Measurements from ENCODE around the gene FAM50B.

Gene FAM50B

GRCh38 chr6:3879194-3879952 is 30.2 kb downstream of the FAM50B start:
- Mint-ChIP-seq H3K27ac (no peak overlapping the region), H3K9me3 (no peaks in the 10 kb centered on the region), H3K4me1 (no peaks in the 10 kb centered on the region), H3K36me3 (no peaks in the 10 kb centered on the region), H3K27me3 (peaks cover 14% of the 10 kb centered on the region), H3K4me3 (no peak overlapping the region)
- no peak for DNase-seq
- CTCF ChIA-PET: no interaction called here

- Mint-ChIP-seq H3K4me3 (no peak overlapping the region), H3K4me1 (no peaks in the 10 kb centered on the region), H3K9me3 (no peaks in the 10 kb centered on the region), H3K36me3 (no peaks in the 10 kb centered on the region), H3K27me3 (peaks cover 14% of the 10 kb centered on the region), H3K27ac (no peak overlapping the region)
- CTCF ChIA-PET: interaction anchor here (1.3 kb wide), 1 partner anchor 33 kb away, joined by 4 read pairs; the partner anchor contains the start of gene FAM50B
- no peak for DNase-seq
Measured at GRCh38 chr6:3881711-3882421, 32.7 kb downstream of the FAM50B start.

- no peak for DNase-seq
- Mint-ChIP-seq H3K4me3 (no peak overlapping the region), H3K27ac (no peak overlapping the region), H3K36me3 (no peaks in the 10 kb centered on the region), H3K4me1 (no peaks in the 10 kb centered on the region), H3K9me3 (no peaks in the 10 kb centered on the region), H3K27me3 (peaks cover 14% of the 10 kb centered on the region)
- CTCF ChIA-PET: interaction anchor here (1.3 kb wide), 1 partner anchor 33 kb away, joined by 4 read pairs; the partner anchor contains the start of gene FAM50B
Measured at GRCh38 chr6:3882431-3882830, 33.3 kb downstream of the FAM50B start.

GRCh38 chr6:3882866-3883265 is 33.7 kb downstream of the FAM50B start:
- no peak for DNase-seq

GRCh38 chr6:3884007-3884745 is 35.0 kb downstream of the FAM50B start:
- peaks cover 12% of the 10 kb centered on the region for H3K27me3 Mint-ChIP-seq
- no peak overlapping the region for H3K4me3 Mint-ChIP-seq
- no peaks in the 10 kb centered on the region for H3K4me1 Mint-ChIP-seq
- H3K9me3 Mint-ChIP-seq: no peaks in the 10 kb centered on the region
- H3K36me3 Mint-ChIP-seq: no peaks in the 10 kb centered on the region
- no peak overlapping the region for H3K27ac Mint-ChIP-seq
- CTCF ChIA-PET: interaction anchor here (0.8 to 3.0 kb wide), 4 partner anchors 9 to 141 kb away, joined by 3 to 12 read pairs (median 5); a partner anchor contains a TSS
- no peak for DNase-seq

More at GRCh38 chr6:3882866-3883265, 33.7 kb downstream of the FAM50B start:
- CTCF ChIA-PET: interaction anchor here (1.3 kb wide), 1 partner anchor 34 kb away, joined by 4 read pairs; the partner anchor contains the start of gene FAM50B
- H3K9me3 Mint-ChIP-seq: no peaks in the 10 kb centered on the region
- peaks cover 14% of the 10 kb centered on the region for H3K27me3 Mint-ChIP-seq
- H3K4me3 Mint-ChIP-seq: no peak overlapping the region
- no peak overlapping the region for H3K27ac Mint-ChIP-seq
- H3K36me3 Mint-ChIP-seq: no peaks in the 10 kb centered on the region
- no peaks in the 10 kb centered on the region for H3K4me1 Mint-ChIP-seq

GRCh38 chr6:3885262-3886036 is 36.3 kb downstream of the FAM50B start:
- peaks cover 20% of the 10 kb centered on the region for H3K27me3 Mint-ChIP-seq
- no peak overlapping the region for H3K4me3 Mint-ChIP-seq
- CTCF ChIA-PET: interaction anchor here (1.0 to 3.0 kb wide), 2 partner anchors 47 to 93 kb away, joined by 3 to 12 read pairs; no protein-coding TSS in a partner anchor
- no peak overlapping the region for H3K27ac Mint-ChIP-seq
- no peaks in the 10 kb centered on the region for H3K9me3 Mint-ChIP-seq
- no peaks in the 10 kb centered on the region for H3K4me1 Mint-ChIP-seq
- H3K36me3 Mint-ChIP-seq: no peaks in the 10 kb centered on the region
- no peak for DNase-seq

- H3K4me3 Mint-ChIP-seq: no peak overlapping the region
- H3K27ac Mint-ChIP-seq: no peak overlapping the region
- no peaks in the 10 kb centered on the region for H3K36me3 Mint-ChIP-seq
- H3K27me3 Mint-ChIP-seq: peaks cover 27% of the 10 kb centered on the region
- CTCF ChIA-PET: interaction anchor here (1.0 to 1.6 kb wide), 3 partner anchors 91 to 138 kb away, joined by 3 to 11 read pairs (median 3); no protein-coding TSS in a partner anchor
- DNase-seq: no peak
- H3K9me3 Mint-ChIP-seq: no peaks in the 10 kb centered on the region
- H3K4me1 Mint-ChIP-seq: no peaks in the 10 kb centered on the region
Measured at GRCh38 chr6:3887150-3887700, 38.1 kb downstream of the FAM50B start.

DNA sequence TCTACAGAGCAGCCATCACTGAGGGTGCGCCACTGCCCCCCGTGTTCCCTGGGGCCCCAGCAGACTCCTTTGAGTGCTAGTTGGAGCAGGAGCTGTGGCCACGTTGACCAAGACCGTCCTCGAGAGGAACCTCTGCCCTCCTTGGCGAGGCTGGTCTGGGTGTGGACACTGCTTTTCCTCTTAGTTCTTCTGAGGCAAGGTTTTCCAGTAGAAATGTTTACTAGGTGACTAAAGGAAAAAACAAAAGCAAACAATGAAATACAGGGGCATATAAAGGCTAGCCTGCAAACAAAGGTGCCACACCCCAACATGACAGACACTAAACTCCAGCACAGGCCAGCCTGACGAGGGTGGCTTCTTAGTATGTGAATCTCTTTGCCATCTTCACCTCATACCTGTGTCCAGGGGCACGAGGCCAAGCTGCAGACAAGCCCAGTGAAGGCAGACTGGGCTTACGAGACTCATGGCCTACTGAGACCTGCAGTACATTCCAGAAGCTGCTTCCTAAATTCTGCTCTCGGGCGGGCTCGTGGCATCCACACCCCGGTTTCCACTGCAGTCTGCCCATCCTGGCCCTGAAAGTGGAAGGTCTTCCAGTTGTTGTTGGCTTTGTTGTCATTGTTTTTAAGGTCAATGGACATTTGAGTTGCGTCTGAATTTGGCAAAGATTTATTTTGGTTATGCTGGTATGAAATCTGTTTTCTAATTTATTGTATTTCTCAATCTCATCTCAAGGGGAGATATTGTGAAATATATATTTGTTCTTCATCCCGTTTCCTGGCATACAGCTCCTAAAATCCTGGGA is 39.2 kb downstream of the FAM50B start:
- H3K27ac Mint-ChIP-seq: no peak overlapping the region
- no peaks in the 10 kb centered on the region for H3K36me3 Mint-ChIP-seq
- no peak overlapping the region for H3K4me3 Mint-ChIP-seq
- no peak for DNase-seq
- CTCF ChIA-PET: interaction anchor here (1.0 to 2.1 kb wide), 4 partner anchors 39 to 145 kb away, joined by 3 to 11 read pairs (median 4); partner anchors contain the start of gene FAM50B
- peaks cover 33% of the 10 kb centered on the region for H3K27me3 Mint-ChIP-seq
- no peaks in the 10 kb centered on the region for H3K4me1 Mint-ChIP-seq
- no peaks in the 10 kb centered on the region for H3K9me3 Mint-ChIP-seq

GRCh38 chr6:3890047-3890446 is 40.9 kb downstream of the FAM50B start:
- H3K27me3 Mint-ChIP-seq: peaks cover 28% of the 10 kb centered on the region

GRCh38 chr6:3891883-3892282 is 42.7 kb downstream of the FAM50B start:
- CTCF ChIA-PET: no interaction called here
- no peak overlapping the region for H3K4me3 Mint-ChIP-seq
- H3K27me3 Mint-ChIP-seq: peaks cover 34% of the 10 kb centered on the region
- H3K9me3 Mint-ChIP-seq: no peaks in the 10 kb centered on the region
- H3K4me1 Mint-ChIP-seq: no peaks in the 10 kb centered on the region
- no peak overlapping the region for H3K27ac Mint-ChIP-seq
- DNase-seq: no peak
- H3K36me3 Mint-ChIP-seq: no peaks in the 10 kb centered on the region

More at GRCh38 chr6:3890047-3890446, 40.9 kb downstream of the FAM50B start:
- Mint-ChIP-seq H3K4me1 (no peaks in the 10 kb centered on the region), H3K9me3 (no peaks in the 10 kb centered on the region), H3K4me3 (no peak overlapping the region), H3K36me3 (no peaks in the 10 kb centered on the region), H3K27ac (no peak overlapping the region)
- no peak for DNase-seq
- CTCF ChIA-PET: interaction anchor here (2.1 kb wide), 1 partner anchor 147 kb away, joined by 4 read pairs; no protein-coding TSS in a partner anchor

DNA sequence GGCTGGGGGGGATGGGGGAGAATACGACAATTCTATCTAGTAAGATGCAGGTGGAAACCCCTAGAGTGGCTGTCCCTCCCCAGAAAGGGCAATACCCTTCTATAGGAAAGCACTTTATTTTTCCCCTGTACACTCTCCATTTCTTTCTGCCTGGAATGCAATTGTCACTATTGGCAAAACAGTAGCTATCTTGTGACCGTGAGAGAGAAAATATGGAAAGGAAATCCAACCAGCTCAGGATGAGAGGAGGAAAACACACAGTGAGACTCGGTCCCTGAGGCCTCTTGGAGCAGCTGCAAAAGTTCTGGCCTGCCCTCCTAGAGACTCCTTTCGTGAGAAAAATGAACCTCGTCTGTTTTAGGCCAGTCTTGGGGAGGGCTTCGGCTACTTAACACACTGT is 43.4 kb downstream of the FAM50B start:
- no peak for DNase-seq
- Mint-ChIP-seq H3K4me3 (no peak overlapping the region), H3K27me3 (peaks cover 34% of the 10 kb centered on the region), H3K36me3 (no peaks in the 10 kb centered on the region), H3K27ac (no peak overlapping the region), H3K9me3 (no peaks in the 10 kb centered on the region), H3K4me1 (no peaks in the 10 kb centered on the region)
- CTCF ChIA-PET: no interaction called here

- Mint-ChIP-seq H3K4me1 (no peaks in the 10 kb centered on the region), H3K4me3 (no peak overlapping the region), H3K9me3 (no peaks in the 10 kb centered on the region), H3K36me3 (no peaks in the 10 kb centered on the region), H3K27me3 (peaks cover 36% of the 10 kb centered on the region), H3K27ac (peak overlapping the region; percentile 53)
- no peak for DNase-seq
- CTCF ChIA-PET: interaction anchor here (1.0 kb wide), 1 partner anchor 44 kb away, joined by 3 read pairs; the partner anchor contains the start of gene FAM50B
Measured at GRCh38 chr6:3893487-3893886, 44.3 kb downstream of the FAM50B start.

All from activated naive CD4-positive, alpha-beta T cell treated with anti-CD3 and anti-CD28 coated beads, Interleukin-2, amount 10 ng/mL, durations not matched to agents 7 days and 5 days (primary cell).